HuH-7 (cell line): ENCODE measurements around the gene PLPP2.
"Not testable (repeated sequence)": the region's sequence is repeated elsewhere in the genome, so short reads cannot be mapped to it uniquely, and the experiment has no call there.

Source experiments
- DNase-seq: peaks from one replicate; pipeline ENCODE4 v3.0.0; 2011; ENCODE audit warnings: low spot score

The PLPP2 gene

DNA sequence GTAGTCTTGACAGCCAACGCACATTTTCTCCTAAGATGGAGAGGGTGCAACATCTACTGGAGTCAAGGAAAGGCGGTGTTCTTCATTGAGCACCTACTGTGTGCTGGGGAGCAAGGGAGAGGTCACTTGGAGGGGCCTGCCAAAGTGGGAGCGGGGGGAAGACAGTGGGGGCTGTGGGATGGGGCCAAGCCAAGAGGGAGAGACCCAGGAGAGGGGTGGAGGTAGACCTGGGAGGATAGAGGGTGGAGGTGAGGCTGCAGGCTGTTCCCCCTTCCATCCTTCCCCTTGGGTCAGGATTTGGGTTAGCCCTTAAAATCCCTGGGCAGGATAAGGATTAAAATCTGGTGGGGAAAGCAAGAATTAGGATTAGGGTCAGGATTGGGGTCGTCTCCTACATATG is 1.7 kb upstream of the PLPP2 start:
- DNase-seq, result no peak

DNA sequence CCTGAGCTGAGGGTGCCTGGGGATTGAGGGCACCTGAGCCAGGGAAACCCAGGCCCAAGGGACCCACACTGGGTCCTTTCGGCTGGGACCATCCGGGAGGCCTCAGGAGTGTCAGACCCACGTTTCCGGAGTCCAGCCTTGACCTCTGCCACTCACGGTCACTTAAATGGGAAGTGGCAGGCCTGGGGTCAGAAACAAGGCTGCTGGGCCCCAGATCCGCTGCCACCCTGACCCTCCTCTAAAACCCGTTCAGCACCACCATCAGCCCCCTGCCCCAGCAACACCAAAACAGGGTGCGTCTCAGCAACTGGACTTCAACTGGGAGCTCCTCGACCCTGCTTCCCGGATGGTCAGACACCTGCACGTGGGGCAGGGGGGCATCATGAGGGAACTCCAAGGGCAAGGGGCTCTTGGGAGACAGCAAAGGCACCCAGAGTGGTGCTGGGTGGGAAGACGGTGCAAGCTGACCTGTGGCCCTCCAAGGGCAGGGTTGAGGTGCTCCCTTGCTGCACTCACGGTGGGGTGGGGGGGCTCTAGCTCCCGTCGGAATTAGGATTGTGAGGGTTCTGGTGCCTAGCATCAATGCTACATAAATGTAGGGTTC is 1.2 kb upstream of the PLPP2 start:
- no peak for DNase-seq

GRCh38 chr19:291561-292280 is 518 bp upstream of the PLPP2 start:
- no peak for DNase-seq

- DNase-seq, result no peak
Observed at GRCh38 chr19:290372-291005, 714 bp downstream of the PLPP2 start.

- DNase-seq, result no peak
Observed at GRCh38 chr19:289651-290371, 1.4 kb downstream of the PLPP2 start.

- DNase-seq, result no peak
Observed at GRCh38 chr19:288911-289310, 2.3 kb downstream of the PLPP2 start.

DNA sequence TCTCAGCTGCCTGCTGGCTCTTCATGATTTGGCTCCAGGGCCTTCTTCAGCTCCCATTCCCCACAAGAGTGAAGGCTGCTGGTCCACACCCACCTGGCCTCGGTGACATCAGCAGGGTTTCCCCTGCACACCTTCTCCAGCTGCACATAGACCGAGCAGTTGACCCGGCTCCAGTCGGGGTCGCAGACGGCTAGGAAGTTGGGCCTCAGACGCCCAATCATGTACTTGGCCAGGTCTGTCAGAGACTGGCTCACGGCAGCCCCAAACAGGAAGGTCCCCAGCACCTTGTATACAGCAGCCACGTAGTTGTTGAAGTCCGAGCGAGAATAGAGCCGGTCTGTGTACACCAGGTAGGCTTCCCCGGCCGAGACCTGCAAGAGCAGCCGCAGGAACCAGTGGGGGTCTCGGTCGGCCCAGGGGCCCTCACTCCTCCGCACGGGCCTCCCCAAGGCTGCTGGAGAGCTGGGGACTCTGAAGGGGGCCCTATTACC is 3.8 kb downstream of the PLPP2 start:
- no peak for DNase-seq

- DNase-seq, result no peak
Observed at GRCh38 chr19:283395-283794, 7.8 kb downstream of the PLPP2 start.

GRCh38 chr19:282501-282900 is 8.7 kb downstream of the PLPP2 start:
- no peak for DNase-seq

- no peak for DNase-seq
Observed at GRCh38 chr19:281992-282391, 9.2 kb downstream of the PLPP2 start.

GRCh38 chr19:281156-281853 is 9.9 kb downstream of the PLPP2 start:
- no peak for DNase-seq

GRCh38 chr19:280541-281009 is 10.6 kb downstream of the PLPP2 start:
- no peak for DNase-seq

DNA sequence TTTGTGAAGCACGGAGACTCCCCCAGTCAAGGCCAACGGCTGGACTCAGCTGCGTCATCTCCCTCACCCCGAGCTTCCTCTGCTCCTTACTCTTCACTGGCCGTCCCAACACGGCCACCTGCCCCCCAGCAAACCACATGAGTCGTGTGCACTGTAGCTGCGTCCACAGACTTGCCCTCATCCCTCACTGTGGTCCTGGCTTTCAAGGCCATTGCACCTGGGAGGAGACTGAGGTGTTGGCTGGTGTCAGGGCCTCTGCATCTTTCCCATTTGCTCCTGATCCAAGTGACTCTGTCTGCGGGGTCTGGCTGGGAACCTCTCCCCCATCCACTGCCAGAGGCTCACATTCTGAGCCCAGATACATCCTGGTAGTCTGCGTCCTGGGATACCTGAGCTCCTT is 11.5 kb downstream of the PLPP2 start:
- DNase-seq, result no peak

GRCh38 chr19:279231-279630 is 12.0 kb downstream of the PLPP2 start:
- DNase-seq, result no peak

DNA sequence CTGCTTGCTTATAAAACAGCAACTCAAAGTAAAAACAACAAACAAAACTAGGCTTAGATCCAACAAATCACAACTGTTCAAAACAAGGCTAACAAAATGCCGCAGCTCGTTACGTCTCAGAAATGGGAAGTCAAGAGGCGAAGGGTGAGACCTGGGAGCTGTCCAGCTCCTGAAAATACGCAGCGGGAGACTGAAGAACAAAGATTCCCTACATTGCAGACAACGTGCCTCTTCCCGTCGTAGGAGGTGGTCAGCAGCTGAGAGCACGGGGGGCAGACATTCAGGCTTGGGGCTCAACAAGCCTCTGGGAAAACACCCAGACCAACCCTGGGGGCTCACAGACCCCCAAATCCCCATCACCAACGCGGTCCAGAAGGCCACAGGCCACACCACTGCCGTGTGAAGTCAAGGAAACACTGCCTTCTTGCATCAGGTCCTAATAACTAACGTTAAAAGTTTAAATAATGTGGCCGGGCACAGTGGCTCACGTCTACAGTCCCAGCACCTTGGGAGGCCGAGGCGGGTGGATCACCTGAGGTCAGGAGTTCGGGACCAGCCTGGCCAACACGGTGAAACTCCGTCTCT is 13.5 kb downstream of the PLPP2 start:
- no peak for DNase-seq

GRCh38 chr19:277131-277530 is 14.1 kb downstream of the PLPP2 start:
- DNase-seq, result no peak

GRCh38 chr19:275958-276646 is 15.1 kb downstream of the PLPP2 start:
- no peak for DNase-seq

DNA sequence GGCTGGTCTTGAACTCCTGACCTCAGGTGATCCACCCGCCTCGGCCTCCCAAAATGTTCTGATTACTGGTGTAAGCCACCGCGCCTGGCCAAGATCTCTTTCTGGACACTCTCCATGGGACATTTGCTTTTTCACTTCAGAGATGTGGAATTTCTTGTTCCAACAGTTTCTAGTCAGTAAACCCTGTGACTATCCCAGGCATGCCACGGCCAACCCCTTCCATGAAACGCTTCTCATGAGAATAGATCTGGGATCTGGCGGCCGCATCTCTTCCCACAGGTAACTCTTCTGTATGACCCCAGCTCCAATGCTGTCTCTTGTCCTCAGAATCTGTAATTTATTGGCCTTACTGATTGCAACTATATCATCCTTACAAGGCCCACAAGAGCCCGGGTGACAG is 16.2 kb downstream of the PLPP2 start:
- no peak for DNase-seq

DNA sequence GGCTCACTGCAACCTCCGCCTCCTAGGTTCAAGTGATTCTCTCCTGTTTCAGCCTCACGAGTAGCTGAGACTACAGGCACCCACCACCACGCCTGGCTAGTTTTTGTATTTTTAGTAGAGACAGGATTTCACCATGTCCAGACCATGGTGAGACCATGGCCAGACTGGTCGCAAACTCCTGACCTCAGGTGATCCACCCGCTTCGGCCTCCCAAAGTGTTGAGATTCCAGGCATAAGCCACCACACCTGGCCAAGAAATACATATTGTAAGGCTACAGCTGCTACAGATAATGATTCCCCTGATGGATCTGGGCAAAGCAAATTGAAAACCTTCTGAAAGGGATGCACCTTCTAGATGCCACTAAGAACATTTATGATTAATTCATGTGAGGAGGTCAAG is 17.8 kb downstream of the PLPP2 start:
- DNase-seq, result no peak

DNA sequence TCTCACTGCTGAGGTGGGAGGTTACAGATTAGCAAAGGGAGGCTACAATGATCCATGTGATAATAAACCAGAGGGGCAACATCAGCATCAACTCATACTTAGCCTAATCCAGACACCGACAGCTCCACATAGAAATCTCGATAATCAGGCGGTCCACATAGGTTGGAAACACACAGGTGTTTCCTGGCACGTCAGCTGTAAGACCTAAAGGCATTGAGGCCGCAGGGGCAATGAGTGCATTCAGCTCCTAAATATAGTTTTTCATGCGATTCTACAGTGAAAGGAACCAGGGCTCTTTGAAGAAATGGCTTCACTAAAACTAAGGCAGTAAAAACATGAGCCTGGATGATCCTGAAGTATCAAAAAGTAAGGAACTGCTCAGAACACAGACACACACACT is 19.3 kb downstream of the PLPP2 start:
- DNase-seq, result no peak

DNA sequence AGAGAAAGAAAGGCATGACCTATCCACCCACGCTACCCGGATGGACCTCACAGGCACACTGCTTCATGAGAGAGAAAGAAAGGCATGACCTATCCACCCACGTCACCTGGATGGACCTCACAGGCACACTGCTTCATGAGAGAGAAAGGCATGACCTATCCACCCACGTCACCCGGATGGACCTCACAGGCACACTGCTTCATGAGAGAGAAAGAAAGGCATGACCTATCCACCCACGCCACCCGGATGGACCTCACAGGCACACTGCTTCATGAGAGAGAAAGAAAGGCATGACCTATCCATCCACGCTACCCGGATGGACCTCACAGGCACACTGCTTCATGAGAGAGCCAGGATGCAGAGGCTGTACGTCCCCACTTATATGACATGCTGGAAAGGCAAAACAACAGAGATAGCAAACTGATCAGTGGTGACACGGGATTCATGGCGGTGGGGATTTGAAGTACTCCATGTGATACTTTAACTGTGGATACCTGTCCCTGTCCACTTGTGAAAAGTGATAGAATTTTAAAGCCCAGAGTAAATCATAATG is 20.4 kb downstream of the PLPP2 start:
- not testable (repeated sequence) for DNase-seq
